ENCODE measurements around the gene SULT1C2. TPM values are rescaled to one million over a fixed set of nuclear protein-coding genes. Genes with fewer than 3 reads are reported as not detected.
"Not testable (repeated sequence)": the region's sequence is repeated elsewhere in the genome, so short reads cannot be mapped to it uniquely, and the experiment has no call there.

Gene SULT1C2
- total and polyA plus RNA-seq, 4 donors = 0.07 to 8.9 (median 0.62) TPM

DNA sequence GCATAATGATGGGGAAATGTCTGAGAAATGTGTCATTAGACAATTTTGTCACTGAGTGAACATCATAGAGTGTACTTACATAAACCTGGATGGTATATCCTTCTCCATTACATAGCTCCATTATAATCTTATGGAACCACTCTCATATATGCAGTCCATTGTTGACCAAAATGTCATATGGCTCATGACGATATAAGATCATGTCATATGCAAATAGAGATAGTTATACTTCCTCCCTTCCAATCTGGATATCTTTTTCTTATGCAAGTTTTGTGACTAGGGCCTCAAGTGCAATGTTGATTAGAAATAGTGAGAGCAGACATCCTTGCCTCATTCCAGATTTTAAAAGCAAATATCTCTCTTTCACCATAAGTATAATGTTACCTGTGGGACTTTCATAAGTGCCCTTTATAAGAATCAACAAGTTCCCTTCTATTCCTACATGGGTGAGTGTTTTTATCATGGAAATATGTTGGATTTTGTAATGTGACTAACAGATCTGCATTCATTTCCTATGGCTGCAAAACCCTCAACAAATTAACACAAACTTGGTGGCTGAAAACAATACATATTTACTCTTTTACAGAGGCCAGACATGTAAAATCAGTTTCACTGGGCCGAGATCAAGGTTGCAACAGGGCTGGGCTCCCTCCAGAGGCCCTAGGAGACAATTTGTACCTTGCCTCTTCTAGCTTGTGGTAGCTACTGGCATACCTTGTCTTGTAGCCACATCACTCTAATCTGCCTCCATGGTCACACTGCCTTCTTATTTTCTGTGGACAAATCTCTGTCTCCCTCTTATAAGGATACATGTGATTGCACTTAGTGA is 67.4 kb downstream of the SULT1C2 start:
- no peak overlapping the region for H3K9ac ChIP-seq (ENCODE audit: low read depth in 1 of 2, low read length in 2 of 2)
- no peak for DNase-seq (ENCODE audit: low spot score)
- no peaks in the 10 kb centered on the region for H3K4me1 ChIP-seq (ENCODE audit: control insufficient read depth in 4 of 4, insufficient read depth in 4 of 4, low read length in 3 of 4)
- H3K27ac ChIP-seq (ENCODE audit: low read depth in 1 of 2, low read length in 2 of 2) = no peak overlapping the region
- no peaks in the 10 kb centered on the region for H3K27me3 ChIP-seq (ENCODE audit: control insufficient read depth in 4 of 4, insufficient read depth in 4 of 4, low read length in 3 of 4)
- no peaks in the 10 kb centered on the region for H3K9me3 ChIP-seq (ENCODE audit: control insufficient read depth in 4 of 4, low read length in 3 of 4)
- 84% methylated on average over 2 of the region's 2 CpGs for WGBS
- no peak overlapping the region for H3K4me3 ChIP-seq (ENCODE audit: low read depth in 1 of 3, low read length in 3 of 3)
- TF ChIP-seq SP1 (IDR thresholded peaks at IDR 0.05) (no peak), JUND (IDR thresholded peaks at IDR 0.05) (no peak), FOXA2 (IDR thresholded peaks at IDR 0.05) (no peak), EGR1 (IDR thresholded peaks at IDR 0.05; ENCODE audit: low read depth in 2 of 2) (no peak), FOXA1 (IDR thresholded peaks at IDR 0.05) (no peak), HNF4G (IDR thresholded peaks at IDR 0.05) (no peak)
- TF ChIP-seq, protein P1, sequence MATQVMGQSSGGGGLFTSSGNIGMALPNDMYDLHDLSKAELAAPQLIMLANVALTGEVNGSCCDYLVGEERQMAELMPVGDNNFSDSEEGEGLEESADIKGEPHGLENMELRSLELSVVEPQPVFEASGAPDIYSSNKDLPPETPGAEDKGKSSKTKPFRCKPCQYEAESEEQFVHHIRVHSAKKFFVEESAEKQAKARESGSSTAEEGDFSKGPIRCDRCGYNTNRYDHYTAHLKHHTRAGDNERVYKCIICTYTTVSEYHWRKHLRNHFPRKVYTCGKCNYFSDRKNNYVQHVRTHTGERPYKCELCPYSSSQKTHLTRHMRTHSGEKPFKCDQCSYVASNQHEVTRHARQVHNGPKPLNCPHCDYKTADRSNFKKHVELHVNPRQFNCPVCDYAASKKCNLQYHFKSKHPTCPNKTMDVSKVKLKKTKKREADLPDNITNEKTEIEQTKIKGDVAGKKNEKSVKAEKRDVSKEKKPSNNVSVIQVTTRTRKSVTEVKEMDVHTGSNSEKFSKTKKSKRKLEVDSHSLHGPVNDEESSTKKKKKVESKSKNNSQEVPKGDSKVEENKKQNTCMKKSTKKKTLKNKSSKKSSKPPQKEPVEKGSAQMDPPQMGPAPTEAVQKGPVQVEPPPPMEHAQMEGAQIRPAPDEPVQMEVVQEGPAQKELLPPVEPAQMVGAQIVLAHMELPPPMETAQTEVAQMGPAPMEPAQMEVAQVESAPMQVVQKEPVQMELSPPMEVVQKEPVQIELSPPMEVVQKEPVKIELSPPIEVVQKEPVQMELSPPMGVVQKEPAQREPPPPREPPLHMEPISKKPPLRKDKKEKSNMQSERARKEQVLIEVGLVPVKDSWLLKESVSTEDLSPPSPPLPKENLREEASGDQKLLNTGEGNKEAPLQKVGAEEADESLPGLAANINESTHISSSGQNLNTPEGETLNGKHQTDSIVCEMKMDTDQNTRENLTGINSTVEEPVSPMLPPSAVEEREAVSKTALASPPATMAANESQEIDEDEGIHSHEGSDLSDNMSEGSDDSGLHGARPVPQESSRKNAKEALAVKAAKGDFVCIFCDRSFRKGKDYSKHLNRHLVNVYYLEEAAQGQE (IDR thresholded peaks at IDR 0.05) = no peak
- TF ChIP-seq, protein P2, sequence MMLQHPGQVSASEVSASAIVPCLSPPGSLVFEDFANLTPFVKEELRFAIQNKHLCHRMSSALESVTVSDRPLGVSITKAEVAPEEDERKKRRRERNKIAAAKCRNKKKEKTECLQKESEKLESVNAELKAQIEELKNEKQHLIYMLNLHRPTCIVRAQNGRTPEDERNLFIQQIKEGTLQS (IDR thresholded peaks at IDR 0.05) = no peak
- TF ChIP-seq, protein P3, sequence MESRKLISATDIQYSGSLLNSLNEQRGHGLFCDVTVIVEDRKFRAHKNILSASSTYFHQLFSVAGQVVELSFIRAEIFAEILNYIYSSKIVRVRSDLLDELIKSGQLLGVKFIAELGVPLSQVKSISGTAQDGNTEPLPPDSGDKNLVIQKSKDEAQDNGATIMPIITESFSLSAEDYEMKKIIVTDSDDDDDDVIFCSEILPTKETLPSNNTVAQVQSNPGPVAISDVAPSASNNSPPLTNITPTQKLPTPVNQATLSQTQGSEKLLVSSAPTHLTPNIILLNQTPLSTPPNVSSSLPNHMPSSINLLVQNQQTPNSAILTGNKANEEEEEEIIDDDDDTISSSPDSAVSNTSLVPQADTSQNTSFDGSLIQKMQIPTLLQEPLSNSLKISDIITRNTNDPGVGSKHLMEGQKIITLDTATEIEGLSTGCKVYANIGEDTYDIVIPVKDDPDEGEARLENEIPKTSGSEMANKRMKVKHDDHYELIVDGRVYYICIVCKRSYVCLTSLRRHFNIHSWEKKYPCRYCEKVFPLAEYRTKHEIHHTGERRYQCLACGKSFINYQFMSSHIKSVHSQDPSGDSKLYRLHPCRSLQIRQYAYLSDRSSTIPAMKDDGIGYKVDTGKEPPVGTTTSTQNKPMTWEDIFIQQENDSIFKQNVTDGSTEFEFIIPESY (IDR thresholded peaks at IDR 0.05) = no peak
- H3K36me3 ChIP-seq (ENCODE audit: control insufficient read depth in 4 of 4, insufficient read depth in 3 of 4, low read depth in 1 of 4, low read length in 3 of 4) = no peaks in the 10 kb centered on the region

DNA sequence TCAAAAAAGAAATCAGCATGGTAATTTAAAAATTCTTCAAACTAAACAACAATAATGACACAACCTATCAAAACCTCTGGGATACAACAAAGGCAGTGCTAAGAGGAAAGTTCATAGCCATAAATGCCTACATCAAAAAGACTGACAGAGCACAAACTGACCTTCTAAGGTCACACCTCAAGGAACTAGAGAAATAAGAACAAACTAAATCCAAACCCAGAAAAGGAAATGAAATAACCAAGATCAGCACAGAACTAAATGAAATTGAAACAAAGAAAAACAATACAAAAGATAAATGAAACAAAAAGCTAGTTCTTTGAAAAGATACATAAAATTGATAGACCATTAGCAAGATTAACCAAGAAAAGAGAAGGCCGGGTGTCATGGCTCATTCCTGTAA is 70.6 kb downstream of the SULT1C2 start:
- not testable (repeated sequence) for H3K4me3 ChIP-seq (ENCODE audit: low read depth in 1 of 3, low read length in 3 of 3); H3K9me3 ChIP-seq (ENCODE audit: control insufficient read depth in 4 of 4, low read length in 3 of 4); H3K4me1 ChIP-seq (ENCODE audit: control insufficient read depth in 4 of 4, insufficient read depth in 4 of 4, low read length in 3 of 4); DNase-seq (ENCODE audit: low spot score); H3K9ac ChIP-seq (ENCODE audit: low read depth in 1 of 2, low read length in 2 of 2); H3K36me3 ChIP-seq (ENCODE audit: control insufficient read depth in 4 of 4, insufficient read depth in 3 of 4, low read depth in 1 of 4, low read length in 3 of 4); H3K27me3 ChIP-seq (ENCODE audit: control insufficient read depth in 4 of 4, insufficient read depth in 4 of 4, low read length in 3 of 4); H3K27ac ChIP-seq (ENCODE audit: low read depth in 1 of 2, low read length in 2 of 2)
- 82% methylated on average over 1 of the region's 1 CpG for WGBS

Other genes starting within 250 kb of the SULT1C2 start
- not detected for gene SULT1C3, start 48.9 kb upstream of the SULT1C2 start, total RNA-seq
- gene SULT1C3, start 48.9 kb upstream of the SULT1C2 start, polyA plus RNA-seq = not detected
- gene SULT1C4, start 89.1 kb downstream of the SULT1C2 start, total RNA-seq = 10 to 100 TPM in 1 of 2 donors, 1 to 10 TPM in 1; 1.6 to 12.8 TPM
- 1 to 10 TPM; 1.0 TPM for gene SULT1C4, start 89.1 kb downstream of the SULT1C2 start, polyA plus RNA-seq
- 10 to 100 TPM; 18.2 to 21.7 TPM for gene GCC2, start 160.3 kb downstream of the SULT1C2 start, total RNA-seq
- gene GCC2, start 160.3 kb downstream of the SULT1C2 start, polyA plus RNA-seq = 10 to 100 TPM in 1 of 2 donors, 1 to 10 TPM in 1; 4.8 to 26.1 TPM
- 10 to 100 TPM; 29.5 to 37.1 TPM for gene LIMS1, start 245.6 kb downstream of the SULT1C2 start, total RNA-seq
- gene LIMS1, start 245.6 kb downstream of the SULT1C2 start, polyA plus RNA-seq = 10 to 100 TPM; 10.2 to 14.8 TPM